ENCODE results near the gene AGRP. TPM values are rescaled to one million over a fixed set of nuclear protein-coding genes. Genes with fewer than 3 reads are reported as not detected.

Gene AGRP
- total and polyA plus RNA-seq, 2 of the 4 experiments (the other 2 are of a cell fraction) = not detected

DNA sequence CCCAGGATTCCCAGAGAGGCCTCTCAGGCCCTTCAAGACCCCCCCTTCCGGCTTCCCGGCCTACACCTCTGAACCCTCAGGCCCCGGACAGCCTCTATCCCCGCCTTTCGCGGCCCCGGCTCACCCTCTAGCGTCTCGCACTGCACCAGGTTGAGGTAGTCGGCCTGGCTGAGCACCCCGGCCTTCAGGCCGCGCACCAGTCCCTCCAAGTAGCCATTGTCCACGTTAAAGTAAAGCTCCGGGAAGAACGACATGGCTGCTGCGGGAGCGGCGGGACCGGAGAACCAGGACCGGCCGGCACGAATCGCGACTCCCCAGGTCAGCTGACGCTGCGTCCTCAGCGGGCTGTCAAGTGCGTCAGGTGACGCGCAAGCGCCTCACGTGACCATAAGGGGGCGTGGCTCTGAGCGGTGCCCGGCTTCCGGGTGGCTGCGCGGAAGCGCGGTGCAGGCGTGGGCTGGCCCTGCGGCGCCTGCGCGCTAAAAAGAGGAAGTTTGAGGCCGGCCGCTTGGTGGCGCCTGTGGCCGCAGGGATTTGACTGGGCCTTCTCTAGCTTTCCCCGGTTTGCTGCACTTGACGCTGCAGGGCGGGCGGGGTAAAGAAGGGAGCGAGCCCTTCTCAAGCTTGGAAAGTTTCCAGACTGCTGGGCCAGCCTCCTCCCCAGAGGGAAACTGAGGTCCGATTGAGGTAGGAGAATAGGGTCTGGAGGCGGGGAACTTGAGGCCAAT, 2.4 kb downstream of the AGRP start, which contains the start of gene ATP6V0D1:
TSS of gene ATP6V0D1 (minus strand) at position 325 of the 728 bp plus-strand sequence. CDS start at position 254, 71 bp downstream.
- dilution Hi-C loops (cut with HindIII; ENCODE audit: low sequenced_read_pairs, unreplicated experiment) = no loop called here
- Histone ChIP-seq H3K4ac (ENCODE audit: low read depth, low read length) (peak within 1 kb of the TSS; percentile 59), H3K9me3 (ENCODE audit: control insufficient read depth, insufficient read depth, low read length) (no peaks in the 10 kb centered on the region), H3K27ac (ENCODE audit: insufficient read depth, low read length) (peak within 1 kb of the TSS; percentile 82), H3K9me1 (ENCODE audit: insufficient read depth, low read length) (no peaks in the 10 kb centered on the region; the same call in 1 of the 2 replicates), H2BK15ac (ENCODE audit: low read depth, low read length) (peak within 1 kb of the TSS; percentile 1; the same call in 1 of the 3 replicates), H3K18ac (ENCODE audit: low read depth, low read length) (peak within 1 kb of the TSS; percentile 40), H3K79me1 (ENCODE audit: low read depth in 1 of 2, low read length in 2 of 2) (peaks cover 12 to 62% of the 10 kb centered on the region in 2 experiments; a peak in 3 of 4 replicates), H3K14ac (replicated peaks; ENCODE audit: low read depth, low read length) (peak within 1 kb of the TSS; percentile 74), H4K20me1 (ENCODE audit: insufficient read depth, low read length) (peaks cover 26% of the 10 kb centered on the region), H3K4me2 (ENCODE audit: low read depth, low read length) (peak within 1 kb of the TSS; percentile 98), H3K36me3 (ENCODE audit: control insufficient read depth, insufficient read depth, low read length) (no peaks in the 10 kb centered on the region), H3K23ac (ENCODE audit: low read depth, low read length) (peak within 1 kb of the TSS; percentile 83), H2AK9ac (replicated peaks; ENCODE audit: low read depth, low read length, poor library complexity) (peak within 1 kb of the TSS; percentile 59), H3K9ac (ENCODE audit: low read depth, low read length) (peak within 1 kb of the TSS; percentile 80), H4K5ac (ENCODE audit: low read depth, low read length) (peak within 1 kb of the TSS; percentile 76), H3K27me3 (ENCODE audit: control insufficient read depth, insufficient read depth, low read length) (no peaks in the 10 kb centered on the region), H2AFZ (replicated peaks; ENCODE audit: low read length, poor library complexity) (peak within 1 kb of the TSS; percentile 96), H3K4me1 (ENCODE audit: control insufficient read depth, insufficient read depth, low read length) (peaks cover 14% of the 10 kb centered on the region), H2BK5ac (ENCODE audit: low read depth, low read length, poor library complexity, severe bottlenecking) (peak within 1 kb of the TSS; percentile 47), H4K91ac (ENCODE audit: insufficient read depth, low read depth, low read length) (peak within 1 kb of the TSS; percentile 43), H4K8ac (ENCODE audit: low read depth in 2 of 2, low read length in 2 of 2) (peak within 1 kb of the TSS; percentile 70 to 95), H2AK5ac (ENCODE audit: low read depth, low read length) (peak within 1 kb of the TSS; percentile 83), H3K56ac (ENCODE audit: extremely low read depth, insufficient read depth, low read length) (peak within 1 kb of the TSS; percentile 56), H2BK120ac (ENCODE audit: low read depth, low read length) (peak within 1 kb of the TSS; percentile 9; the same call in 1 of the 2 replicates), H2BK20ac (ENCODE audit: low read depth, low read length) (no peak within 1 kb of the TSS), H3K4me3 (ENCODE audit: insufficient read depth, low read depth, low read length) (peak within 1 kb of the TSS; percentile 81)
- intact Hi-C loops (cut with micrococcal nuclease) = loop anchor here (1.0 kb wide), 1 partner anchor 33 kb away; no protein-coding TSS in a partner anchor
- ChIA-PET CTCF (interaction anchor here (0.5 to 3.4 kb wide), 8 partner anchors 9 to 241 kb away, joined by 3 to 14 read pairs (median 6); partner anchors contain the start of gene CTCF), POLR2A (ENCODE audit: unreplicated experiment) (no interaction called here)
- in situ Hi-C loops (cut with MboI; ENCODE audit: low sequenced_read_pairs) = no loop called here
- BruUV-seq (replicated peaks) = no TSS peak
- WGBS, 2 experiments (ENCODE audit: extremely low coverage in 2 of 2, insufficient read length in 1 of 2) = 0% methylated on average over 38 of the region's 57 CpGs; no CpG with 5 or more reads in 1 of the 2 experiments
- DNase-seq (peak; percentile 97), ATAC-seq (ENCODE audit: low read depth) (peak; percentile 96)
- TF ChIP-seq POLR2A (IDR thresholded peaks at IDR 0.05; ENCODE audit: low read depth, low read length) (peak; percentile 93), RAD21 (IDR thresholded peaks at IDR 0.05; ENCODE audit: low read length) (peak; percentile 69), RFX5 (IDR thresholded peaks at IDR 0.05; ENCODE audit: low read depth, low read length) (no peak), MAZ (IDR thresholded peaks at IDR 0.05; ENCODE audit: borderline replicate concordance, low read depth, low read length) (peak; percentile 87; the same call in 1 of the 2 replicates), CEBPB (IDR thresholded peaks at IDR 0.05; ENCODE audit: low read depth, low read length) (no peak), MXI1 (IDR thresholded peaks at IDR 0.05; ENCODE audit: borderline replicate concordance, low read depth, low read length) (peak; percentile 84; the same call in 1 of the 2 replicates), SMC3 (IDR thresholded peaks at IDR 0.05; ENCODE audit: low read depth, low read length) (peak; percentile 42), RCOR1 (IDR thresholded peaks at IDR 0.05; ENCODE audit: insufficient replicate concordance, low read length) (no peak), FOS (IDR thresholded peaks at IDR 0.05; ENCODE audit: low read depth, low read length) (peak; percentile 100), MAFK (IDR thresholded peaks at IDR 0.05; ENCODE audit: low read depth, low read length) (peak; percentile 25; the same call in 1 of the 2 replicates), BHLHE40 (IDR thresholded peaks at IDR 0.05; ENCODE audit: low read depth, low read length) (peak; percentile 91)
- TF ChIP-seq, protein P1, sequence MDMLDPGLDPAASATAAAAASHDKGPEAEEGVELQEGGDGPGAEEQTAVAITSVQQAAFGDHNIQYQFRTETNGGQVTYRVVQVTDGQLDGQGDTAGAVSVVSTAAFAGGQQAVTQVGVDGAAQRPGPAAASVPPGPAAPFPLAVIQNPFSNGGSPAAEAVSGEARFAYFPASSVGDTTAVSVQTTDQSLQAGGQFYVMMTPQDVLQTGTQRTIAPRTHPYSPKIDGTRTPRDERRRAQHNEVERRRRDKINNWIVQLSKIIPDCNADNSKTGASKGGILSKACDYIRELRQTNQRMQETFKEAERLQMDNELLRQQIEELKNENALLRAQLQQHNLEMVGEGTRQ (IDR thresholded peaks at IDR 0.05; ENCODE audit: low read depth, low read length) = peak; percentile 100
- TF ChIP-seq, protein P2, sequence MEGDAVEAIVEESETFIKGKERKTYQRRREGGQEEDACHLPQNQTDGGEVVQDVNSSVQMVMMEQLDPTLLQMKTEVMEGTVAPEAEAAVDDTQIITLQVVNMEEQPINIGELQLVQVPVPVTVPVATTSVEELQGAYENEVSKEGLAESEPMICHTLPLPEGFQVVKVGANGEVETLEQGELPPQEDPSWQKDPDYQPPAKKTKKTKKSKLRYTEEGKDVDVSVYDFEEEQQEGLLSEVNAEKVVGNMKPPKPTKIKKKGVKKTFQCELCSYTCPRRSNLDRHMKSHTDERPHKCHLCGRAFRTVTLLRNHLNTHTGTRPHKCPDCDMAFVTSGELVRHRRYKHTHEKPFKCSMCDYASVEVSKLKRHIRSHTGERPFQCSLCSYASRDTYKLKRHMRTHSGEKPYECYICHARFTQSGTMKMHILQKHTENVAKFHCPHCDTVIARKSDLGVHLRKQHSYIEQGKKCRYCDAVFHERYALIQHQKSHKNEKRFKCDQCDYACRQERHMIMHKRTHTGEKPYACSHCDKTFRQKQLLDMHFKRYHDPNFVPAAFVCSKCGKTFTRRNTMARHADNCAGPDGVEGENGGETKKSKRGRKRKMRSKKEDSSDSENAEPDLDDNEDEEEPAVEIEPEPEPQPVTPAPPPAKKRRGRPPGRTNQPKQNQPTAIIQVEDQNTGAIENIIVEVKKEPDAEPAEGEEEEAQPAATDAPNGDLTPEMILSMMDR (conservative IDR thresholded peaks at IDR 0.05; ENCODE audit: low read depth, low read length) = peak; percentile 98
- TF ChIP-seq, protein P3, sequence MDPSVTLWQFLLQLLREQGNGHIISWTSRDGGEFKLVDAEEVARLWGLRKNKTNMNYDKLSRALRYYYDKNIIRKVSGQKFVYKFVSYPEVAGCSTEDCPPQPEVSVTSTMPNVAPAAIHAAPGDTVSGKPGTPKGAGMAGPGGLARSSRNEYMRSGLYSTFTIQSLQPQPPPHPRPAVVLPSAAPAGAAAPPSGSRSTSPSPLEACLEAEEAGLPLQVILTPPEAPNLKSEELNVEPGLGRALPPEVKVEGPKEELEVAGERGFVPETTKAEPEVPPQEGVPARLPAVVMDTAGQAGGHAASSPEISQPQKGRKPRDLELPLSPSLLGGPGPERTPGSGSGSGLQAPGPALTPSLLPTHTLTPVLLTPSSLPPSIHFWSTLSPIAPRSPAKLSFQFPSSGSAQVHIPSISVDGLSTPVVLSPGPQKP (IDR thresholded peaks at IDR 0.05; ENCODE audit: borderline replicate concordance, low read depth, low read length) = no peak
